Lung (tissue), 12 donors: Measurements from ENCODE around the gene B4GALT2. TPM values are rescaled to one million over a fixed set of nuclear protein-coding genes. Genes with fewer than 3 reads are reported as not detected.

ENCODE experiments used
- ATAC-seq: fragments of 200-7000 bp; cut with Tn5 transposase; one replicate; pipeline ENCODE4 v1.9.1; 2020; ENCODE audit warnings: moderate number of reproducible peaks; ENCODE audit not compliant: insufficient read depth, low FRiP score
- DNase-seq, 3 donors: peaks; one replicate each; pipeline ENCODE4 v3.0.0-alpha.2; 2013 to 2017
- H3K27ac ChIP-seq, 2 donors: one replicate each; pipeline ENCODE4 v1.5.1; 2013; ENCODE audit warnings: mild to moderate bottlenecking in 2 of 2, moderate library complexity in 2 of 2, control low read depth in 1 of 2, inconsistent platforms in 1 of 2, low read depth in 1 of 2, low read length in 1 of 2
- H3K27me3 ChIP-seq, 3 donors: one replicate each; pipeline ENCODE4 v1.5.1; 2013; ENCODE audit warnings: low read length in 2 of 3; ENCODE audit not compliant: control insufficient read depth in 3 of 3, insufficient read depth in 3 of 3
- H3K36me3 ChIP-seq, 4 donors: one replicate each; pipeline ENCODE4 v1.5.1; 2013; ENCODE audit warnings: low read length in 4 of 4, mild to moderate bottlenecking in 1 of 4, moderate library complexity in 1 of 4; ENCODE audit not compliant: control insufficient read depth in 4 of 4, insufficient read depth in 4 of 4
- H3K4me1 ChIP-seq, 5 donors: one replicate each; pipeline ENCODE4 v1.5.1; 2013; ENCODE audit warnings: low read length in 5 of 5, mild to moderate bottlenecking in 2 of 5, moderate library complexity in 1 of 5; ENCODE audit not compliant: control insufficient read depth in 5 of 5, insufficient read depth in 5 of 5
- H3K4me3 ChIP-seq: one replicate; pipeline ENCODE4 v1.5.1; 2013; ENCODE audit warnings: mild to moderate bottlenecking, control low read depth, moderate library complexity
- H3K9ac ChIP-seq, 2 donors: one replicate each; pipeline ENCODE4 v1.5.1; 2013; ENCODE audit warnings: low read length in 2 of 2, control low read depth in 1 of 2; ENCODE audit not compliant: insufficient read depth in 1 of 2
- H3K9me3 ChIP-seq, 4 donors: one replicate each; pipeline ENCODE4 v1.5.1; 2013; ENCODE audit warnings: low read length in 3 of 4, mild to moderate bottlenecking in 1 of 4, moderate library complexity in 1 of 4; ENCODE audit not compliant: control insufficient read depth in 4 of 4, insufficient read depth in 3 of 4
- WGBS, 2 donors: extraction: QIAGEN DNeasy Blood & Tissue Kit; methylation state at CpG; one replicate each; pipeline ENCODE4 v1.1.7; 2013; 5-methylcytosine and 5-hydroxymethylcytosine counted together
- polyA plus RNA-seq, 2 donors: library from polyadenylated mRNA; stranded (reverse); fragments of 200-250 nt; gene quantifications; one replicate each; pipeline ENCODE4 v1.2.1, GENCODE V29; 2013
- total RNA-seq, 2 donors: library from RNA; depleted of rRNA in 1 of 2; stranded (reverse); fragments of >200 nt in 1 of 2; gene quantifications; one replicate each; pipeline ENCODE4 v1.2.1, GENCODE V29; 2014 to 2021
- TF ChIP-seq, protein P1 (sequence below): IDR thresholded peaks from 2 replicates; pipeline ENCODE4 v1.5.1; 2012; ENCODE audit warnings: mild to moderate bottlenecking; ENCODE audit errors: control extremely low read depth, extremely low read depth
- donor health status: control.
- donor health status: control.
- donor health status: Bipolar disorder and iron deficiency.
- donor health status: healthy.
- donor health status: DM: yes; HTN: yes; CAD: no.

Gene B4GALT2
- total and polyA plus RNA-seq, 4 donors = 13.6 to 40.9 (median 30.5) TPM

DNA sequence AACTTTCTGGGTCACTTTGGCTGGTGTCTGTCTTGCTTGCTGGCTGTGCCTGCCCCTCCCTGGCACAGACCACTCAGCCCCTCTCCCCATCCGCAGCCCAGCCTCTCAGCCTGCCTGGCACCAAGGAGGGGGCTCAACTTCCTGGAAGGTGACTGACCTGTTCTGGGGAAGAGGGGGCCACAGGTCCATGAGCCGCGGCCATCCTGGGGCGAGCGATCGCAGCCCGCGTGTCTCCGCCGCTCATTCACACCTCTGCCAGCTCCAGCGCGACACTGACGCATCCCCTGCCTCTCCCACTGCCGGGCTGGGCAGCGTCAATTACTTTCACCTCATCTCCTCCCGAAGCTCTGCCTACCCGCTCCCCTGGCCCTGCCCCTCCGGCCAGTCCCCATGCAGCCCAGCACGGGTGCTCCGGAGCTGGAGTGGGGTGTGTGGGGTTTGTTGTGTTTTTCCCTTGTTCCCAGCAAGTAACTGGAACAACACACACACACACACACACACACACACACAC lies 37.9 kb downstream of the B4GALT2 start:
- Histone ChIP-seq H3K4me3 (no peak overlapping the region), H3K9ac (no peak overlapping the region), H3K27ac (no peak overlapping the region), H3K4me1 (peaks cover 0 to 43% (median 18%) of the 10 kb centered on the region in 5 donors), H3K27me3 (no peaks in the 10 kb centered on the region), H3K9me3 (no peaks in the 10 kb centered on the region), H3K36me3 (peaks cover 0 to 2% (median under 1%) of the 10 kb centered on the region in 4 donors)
- TF ChIP-seq, protein P1, sequence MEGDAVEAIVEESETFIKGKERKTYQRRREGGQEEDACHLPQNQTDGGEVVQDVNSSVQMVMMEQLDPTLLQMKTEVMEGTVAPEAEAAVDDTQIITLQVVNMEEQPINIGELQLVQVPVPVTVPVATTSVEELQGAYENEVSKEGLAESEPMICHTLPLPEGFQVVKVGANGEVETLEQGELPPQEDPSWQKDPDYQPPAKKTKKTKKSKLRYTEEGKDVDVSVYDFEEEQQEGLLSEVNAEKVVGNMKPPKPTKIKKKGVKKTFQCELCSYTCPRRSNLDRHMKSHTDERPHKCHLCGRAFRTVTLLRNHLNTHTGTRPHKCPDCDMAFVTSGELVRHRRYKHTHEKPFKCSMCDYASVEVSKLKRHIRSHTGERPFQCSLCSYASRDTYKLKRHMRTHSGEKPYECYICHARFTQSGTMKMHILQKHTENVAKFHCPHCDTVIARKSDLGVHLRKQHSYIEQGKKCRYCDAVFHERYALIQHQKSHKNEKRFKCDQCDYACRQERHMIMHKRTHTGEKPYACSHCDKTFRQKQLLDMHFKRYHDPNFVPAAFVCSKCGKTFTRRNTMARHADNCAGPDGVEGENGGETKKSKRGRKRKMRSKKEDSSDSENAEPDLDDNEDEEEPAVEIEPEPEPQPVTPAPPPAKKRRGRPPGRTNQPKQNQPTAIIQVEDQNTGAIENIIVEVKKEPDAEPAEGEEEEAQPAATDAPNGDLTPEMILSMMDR = no peak
- ATAC-seq (no peak), DNase-seq (no peak)
- 82 to 95% methylated on average over 20 of the region's 20 CpGs for WGBS, 2 donors

DNA sequence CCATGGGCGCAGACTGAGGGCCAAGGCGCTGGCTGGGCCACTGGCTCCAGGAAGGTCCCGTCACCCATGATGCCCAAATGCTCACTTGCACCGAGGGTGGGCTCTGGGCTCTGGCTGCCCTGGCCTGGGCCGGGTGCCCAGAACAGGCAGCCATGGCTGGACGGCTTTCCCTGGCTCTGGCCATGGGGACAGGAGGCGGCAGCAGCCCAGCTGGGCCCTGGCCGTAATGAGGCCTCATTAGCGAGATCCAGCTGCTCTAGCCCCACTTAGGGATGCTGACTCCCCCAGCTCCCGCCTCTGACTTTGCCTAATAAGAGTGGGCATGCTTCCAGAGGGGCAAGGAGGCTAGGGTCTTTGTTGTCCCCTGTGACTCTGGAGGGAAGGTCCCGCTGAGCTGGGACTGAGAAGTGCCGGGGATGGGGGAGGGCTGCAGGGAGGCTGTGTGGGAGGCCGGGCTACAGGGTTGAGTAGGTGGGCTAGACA lies 40.5 kb downstream of the B4GALT2 start:
- H3K36me3 ChIP-seq = peaks cover 0 to 5% (median 2%) of the 10 kb centered on the region in 4 donors
- DNase-seq (peak; percentile 85 to 89 (median 88)), ATAC-seq (no peak)
- H3K27me3 ChIP-seq = no peaks in the 10 kb centered on the region
- TF ChIP-seq, protein P1 = no peak
- H3K9me3 ChIP-seq = no peaks in the 10 kb centered on the region
- no peak overlapping the region for H3K4me3 ChIP-seq
- H3K27ac ChIP-seq = no peak overlapping the region
- H3K4me1 ChIP-seq = peaks cover 0 to 24% (median 0%) of the 10 kb centered on the region in 5 donors
- 84 to 92% methylated on average over 13 of the region's 13 CpGs for WGBS, 2 donors
- H3K9ac ChIP-seq = no peak overlapping the region

DNA sequence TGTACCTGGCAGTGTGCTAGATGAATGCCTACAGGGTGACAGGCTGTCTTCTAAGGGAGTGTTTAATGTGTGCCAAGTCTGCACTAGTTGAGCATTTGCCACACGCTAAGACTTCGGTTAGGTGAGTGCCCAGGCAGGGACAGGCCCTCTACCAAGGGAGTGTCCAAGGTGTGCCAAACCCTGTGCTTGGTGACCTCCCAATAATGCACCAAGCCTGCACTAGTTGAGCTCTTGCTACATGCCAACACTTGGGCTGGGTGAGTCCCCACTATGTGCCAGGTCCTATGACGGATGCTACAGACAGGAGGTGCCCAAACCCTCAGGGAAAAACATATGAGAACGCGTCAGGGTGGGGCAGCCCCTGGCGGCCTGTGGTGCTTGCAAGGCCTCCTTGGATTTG lies 41.5 kb downstream of the B4GALT2 start:
- ATAC-seq (no peak), DNase-seq (no peak)
- H3K27ac ChIP-seq = no peak overlapping the region
- H3K4me3 ChIP-seq = no peak overlapping the region
- TF ChIP-seq, protein P1 = no peak
- no peak overlapping the region for H3K9ac ChIP-seq
- no peaks in the 10 kb centered on the region for H3K27me3 ChIP-seq
- H3K9me3 ChIP-seq = no peaks in the 10 kb centered on the region
- H3K36me3 ChIP-seq = peaks cover 0 to 5% (median 2%) of the 10 kb centered on the region in 4 donors
- 86 to 91% methylated on average over 6 of the region's 6 CpGs for WGBS, 2 donors
- peaks cover 0 to 18% (median 0%) of the 10 kb centered on the region in 5 donors for H3K4me1 ChIP-seq

DNA sequence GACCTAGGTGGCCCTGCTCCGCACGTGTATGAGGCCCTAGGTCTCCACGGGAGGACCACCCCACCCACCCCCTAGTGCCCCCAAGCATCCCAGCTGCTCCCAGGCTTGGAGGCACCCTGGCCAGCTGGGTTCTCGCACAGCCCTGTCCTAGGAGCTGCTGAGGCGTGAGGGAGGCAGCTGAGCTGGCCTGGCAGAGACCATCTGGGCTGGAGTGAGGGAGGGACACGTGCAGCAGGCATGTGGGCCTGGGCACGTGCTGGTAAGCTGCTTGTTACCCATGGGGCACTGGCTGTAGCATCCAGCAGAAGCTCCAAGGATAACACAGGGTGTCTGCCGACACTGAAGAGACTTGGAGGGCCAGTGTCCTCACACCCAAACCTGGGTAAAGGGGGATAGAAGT lies 42.1 kb downstream of the B4GALT2 start:
- peaks cover 0 to 18% (median 0%) of the 10 kb centered on the region in 5 donors for H3K4me1 ChIP-seq
- no peak overlapping the region for H3K9ac ChIP-seq
- 85 to 93% methylated on average over 5 to 8 of the region's 8 CpGs for WGBS, 2 donors
- ATAC-seq (no peak), DNase-seq (no peak)
- TF ChIP-seq, protein P1 = no peak
- no peaks in the 10 kb centered on the region for H3K9me3 ChIP-seq
- H3K4me3 ChIP-seq = no peak overlapping the region
- no peaks in the 10 kb centered on the region for H3K27me3 ChIP-seq
- no peak overlapping the region for H3K27ac ChIP-seq
- peaks cover 0 to 5% (median 2%) of the 10 kb centered on the region in 4 donors for H3K36me3 ChIP-seq
